GM12865 (cell line): ENCODE results near the gene KLF3.
A peak's percentile ranks its signal among the peaks of the same experiment; 100 is the strongest.

Experiments used
- DNase-seq: peaks from one replicate; pipeline ENCODE4 v3.0.0; 2010; ENCODE audit warnings: low read depth
- H3K4me3 ChIP-seq: 2 replicates; pipeline ENCODE4 v1.5.1; 2011; ENCODE audit warnings: mild to moderate bottlenecking, low read depth, low read length, control low read depth
- CTCF ChIP-seq: IDR thresholded peaks from 2 replicates; pipeline ENCODE4 v1.5.1; 2011; ENCODE audit warnings: low read length, control low read depth, low read depth, inconsistent platforms; ENCODE audit not compliant: insufficient read depth; ENCODE audit errors: missing control alignments

KLF3 gene

GRCh38 chr4:38673130-38673978 lies 9.4 kb downstream of the KLF3 start:
- H3K4me3 ChIP-seq = no peak overlapping the region
- TF ChIP-seq CTCF = no peak
- DNase-seq = no peak

GRCh38 chr4:38674258-38675144 lies 10.5 kb downstream of the KLF3 start:
- H3K4me3 ChIP-seq = no peak overlapping the region
- no peak for DNase-seq
- no peak for TF ChIP-seq CTCF

- no peak overlapping the region for H3K4me3 ChIP-seq
- peak; percentile 89 for DNase-seq
- TF ChIP-seq CTCF = peak; percentile 84
Observed at GRCh38 chr4:38675146-38676121, 11.4 kb downstream of the KLF3 start.

GRCh38 chr4:38676986-38677385 lies 13.0 kb downstream of the KLF3 start:
- H3K4me3 ChIP-seq = no peak overlapping the region
- no peak for TF ChIP-seq CTCF
- DNase-seq = no peak

- no peak for TF ChIP-seq CTCF
- no peak overlapping the region for H3K4me3 ChIP-seq
- DNase-seq = no peak
Observed at GRCh38 chr4:38677441-38677840, 13.4 kb downstream of the KLF3 start.

- no peak for DNase-seq
- H3K4me3 ChIP-seq = no peak overlapping the region
- TF ChIP-seq CTCF = no peak
Observed at GRCh38 chr4:38678078-38678477, 14.1 kb downstream of the KLF3 start.
